Kidney (tissue), 14 donors: ENCODE measurements around the gene FBXL7. TPM values are rescaled to one million over a fixed set of nuclear protein-coding genes. Genes with fewer than 3 reads are reported as not detected.

Experiments
- DNase-seq, 5 donors: peaks; one replicate each; pipeline ENCODE4 v3.0.0-alpha.2; 2013 to 2020
- FAIRE-seq: peaks from 2 replicates; lab custom pipeline; 2012; peaks lifted over from hg19 to GRCh38; lab: Jason Lieb, UNC
- H3K27ac ChIP-seq, 2 donors: one replicate each; pipeline ENCODE4 v1.7.0; 2013; ENCODE audit warnings: low read depth in 2 of 2, low read length in 2 of 2, inconsistent platforms in 1 of 2
- H3K27me3 ChIP-seq: one replicate; pipeline ENCODE4 v1.7.1; 2013; ENCODE audit warnings: low read length, inconsistent platforms; ENCODE audit not compliant: control insufficient read depth, insufficient read depth
- H3K36me3 ChIP-seq, 3 donors: one replicate each; pipeline versions ENCODE4 v1.7.0 to v1.7.1; 2013; ENCODE audit warnings: low read length in 3 of 3, control low read depth in 1 of 3, inconsistent platforms in 1 of 3; ENCODE audit not compliant: insufficient read depth in 3 of 3, control insufficient read depth in 2 of 3
- H3K4me1 ChIP-seq, 3 donors: one replicate each; pipeline versions ENCODE4 v1.7.0 to v1.7.1; 2013; ENCODE audit warnings: low read length in 3 of 3, inconsistent platforms in 1 of 3, low read depth in 1 of 3; ENCODE audit not compliant: control insufficient read depth in 2 of 3, insufficient read depth in 2 of 3
- H3K4me3 ChIP-seq, 3 donors: one replicate each; pipeline versions ENCODE4 v1.7.0 to v1.8.1; 2013; ENCODE audit warnings: low read length in 3 of 3, control low read depth in 1 of 3, inconsistent platforms in 1 of 3
- H3K9ac ChIP-seq, 3 donors: one replicate each; pipeline versions ENCODE4 v1.7.0 to v1.7.1; 2013; ENCODE audit warnings: low read length in 3 of 3, control low read depth in 1 of 3, inconsistent platforms in 1 of 3
- H3K9me3 ChIP-seq, 3 donors: one replicate each; pipeline versions ENCODE4 v1.7.0 to v1.7.1; 2013; ENCODE audit warnings: low read length in 3 of 3, control low read depth in 1 of 3, inconsistent platforms in 1 of 3; ENCODE audit not compliant: control insufficient read depth in 2 of 3, insufficient read depth in 1 of 3
- CTCF ChIP-seq: IDR thresholded peaks from 3 replicates; pipeline ENCODE4 v1.5.1; 2012; ENCODE audit warnings: mild to moderate bottlenecking, moderate library complexity, borderline replicate concordance; ENCODE audit not compliant: insufficient read depth; ENCODE audit errors: extremely low read depth
- intact Hi-C: fragments of 100-400 bp; cut with DNase I; formaldehyde crosslinking; loops from one replicate; pipeline ENCODE4 v1.11.1; 2022
- polyA plus RNA-seq: library from polyadenylated mRNA; stranded (reverse); fragments of 350-450 nt; fragmentation: Illumina TruSeq; extraction: RNeasy Lipid Tissue Mini Kit (QIAGEN cat#74804); gene quantifications from one replicate; pipeline ENCODE4 v1.2.3, GENCODE V29; 2014; ENCODE audit warnings: low read depth, low replicate concordance; ENCODE audit not compliant: insufficient read depth
- total RNA-seq: library from RNA; stranded (reverse); fragmentation: NEBNext Ultra II Directional; extraction: Animal tissue kit (Norgen Biotek cat#: 25700); gene quantifications from one replicate; pipeline ENCODE4 v1.2.1, GENCODE V29; 2021
- donor health status: control.
- donor health status: control.
- donor health status: control.
- donor health status: control.
- donor health status: control.
- donor health status: DM: yes; HTN: yes; CAD: no.
- donor health status: Normal renal cell carcinoma (clear cell type).

Gene FBXL7
- total and polyA plus RNA-seq, 2 donors from 2014 or later, result 3.9 to 6.1 TPM

- no peak for FAIRE-seq
- Histone ChIP-seq H3K4me1 (peaks cover 0 to 2% (median 0%) of the 10 kb centered on the region in 3 donors), H3K36me3 (no peaks in the 10 kb centered on the region), H3K9me3 (no peaks in the 10 kb centered on the region), H3K27me3 (no peaks in the 10 kb centered on the region), H3K9ac (no peak overlapping the region), H3K27ac (no peak overlapping the region), H3K4me3 (no peak overlapping the region)
- DNase-seq, result peak in 2 of 5 donors; percentile 24 to 41
- intact Hi-C loops, result no loop called here
- TF ChIP-seq CTCF, result no peak
These were observed 334.7 kb downstream of the FBXL7 start for GRCh38 chr5:15834596-15835245.

- H3K27me3 ChIP-seq, result no peaks in the 10 kb centered on the region
- H3K36me3 ChIP-seq, result no peaks in the 10 kb centered on the region
- no peaks in the 10 kb centered on the region for H3K9me3 ChIP-seq
- FAIRE-seq, result no peak
- no peak for DNase-seq
- H3K4me1 ChIP-seq, result peaks cover 0 to 2% (median 0%) of the 10 kb centered on the region in 3 donors
- intact Hi-C loops, result no loop called here
- no peak overlapping the region for H3K4me3 ChIP-seq
- H3K27ac ChIP-seq, result no peak overlapping the region
- H3K9ac ChIP-seq, result no peak overlapping the region
- no peak for TF ChIP-seq CTCF
These were observed 335.5 kb downstream of the FBXL7 start for GRCh38 chr5:15835514-15835913.

GRCh38 chr5:15837551-15838289 is 337.7 kb downstream of the FBXL7 start:
- intact Hi-C loops, result no loop called here
- Histone ChIP-seq H3K27me3 (no peaks in the 10 kb centered on the region), H3K9ac (no peak overlapping the region), H3K4me3 (no peak overlapping the region), H3K27ac (no peak overlapping the region), H3K9me3 (no peaks in the 10 kb centered on the region), H3K36me3 (no peaks in the 10 kb centered on the region), H3K4me1 (peaks cover 0 to 2% (median 0%) of the 10 kb centered on the region in 3 donors)
- TF ChIP-seq CTCF, result no peak
- FAIRE-seq (no peak), DNase-seq (no peak)
